Osteoblast (primary cell): ENCODE data around the gene PSMA5. TPM values are rescaled to one million over a fixed set of nuclear protein-coding genes. Genes with fewer than 3 reads are reported as not detected.

Source experiments
- DNase-seq: peaks from one replicate; pipeline ENCODE4 v3.0.0; 2011; ENCODE audit warnings: low spot score, mixed read lengths; ENCODE audit not compliant: insufficient read length; ENCODE audit errors: missing footprints
- H2AFZ ChIP-seq: 2 replicates; pipeline ENCODE4 v1.6.0; 2011; ENCODE audit warnings: mild to moderate bottlenecking, low read length
- H3K27ac ChIP-seq: 2 replicates; pipeline ENCODE4 v1.5.1; 2011; ENCODE audit warnings: mild to moderate bottlenecking, low read depth, low read length, moderate library complexity
- H3K27me3 ChIP-seq: 2 replicates; pipeline ENCODE4 v1.6.0; 2012; ENCODE audit warnings: mild to moderate bottlenecking, control low read depth, inconsistent platforms, low read length, moderate library complexity; ENCODE audit not compliant: insufficient read depth
- H3K36me3 ChIP-seq: 2 replicates; pipeline ENCODE4 v1.5.1; 2011; ENCODE audit warnings: mild to moderate bottlenecking, low read length, control low read depth, moderate library complexity; ENCODE audit not compliant: insufficient read depth
- H3K4me1 ChIP-seq: 2 replicates; pipeline ENCODE4 v1.5.1; 2011; ENCODE audit warnings: mild to moderate bottlenecking, low read length, control low read depth, moderate library complexity; ENCODE audit not compliant: insufficient read depth
- H3K4me2 ChIP-seq: 2 replicates; pipeline ENCODE4 v1.6.0; 2011; ENCODE audit warnings: mild to moderate bottlenecking, low read length; ENCODE audit not compliant: insufficient read depth
- H3K4me3 ChIP-seq: fragments of 200-600 bp; sonication (generic); 3 replicates; pipeline ENCODE4 v1.5.1; 2012; ENCODE audit warnings: mild to moderate bottlenecking, low read length, inconsistent platforms; ENCODE audit not compliant: insufficient read depth
- H3K79me2 ChIP-seq: 2 replicates; pipeline ENCODE4 v1.6.0; 2012; ENCODE audit warnings: mild to moderate bottlenecking, low read length, control low read depth, inconsistent platforms; ENCODE audit not compliant: insufficient read depth
- H3K9me3 ChIP-seq: 2 replicates; pipeline ENCODE4 v1.5.1; 2011; ENCODE audit warnings: low read depth, low read length, control low read depth
- H4K20me1 ChIP-seq: 2 replicates; pipeline ENCODE4 v1.6.0; 2012; ENCODE audit warnings: mild to moderate bottlenecking, low read length, control low read depth; ENCODE audit not compliant: insufficient read depth
- total RNA-seq: library from RNA; depleted of rRNA; stranded (reverse); fragments of >200 nt; gene quantifications from 2 replicates; pipeline ENCODE4 v1.2.3, GENCODE V29; 2012
- TF ChIP-seq, protein P1 (sequence below): IDR thresholded peaks from 2 replicates; pipeline ENCODE4 v1.5.1; 2011; ENCODE audit warnings: mild to moderate bottlenecking, low read depth, low read length, moderate library complexity; ENCODE audit errors: extremely low read depth

The PSMA5 gene
- total RNA-seq, 1 donor, result 45.6 TPM

DNA sequence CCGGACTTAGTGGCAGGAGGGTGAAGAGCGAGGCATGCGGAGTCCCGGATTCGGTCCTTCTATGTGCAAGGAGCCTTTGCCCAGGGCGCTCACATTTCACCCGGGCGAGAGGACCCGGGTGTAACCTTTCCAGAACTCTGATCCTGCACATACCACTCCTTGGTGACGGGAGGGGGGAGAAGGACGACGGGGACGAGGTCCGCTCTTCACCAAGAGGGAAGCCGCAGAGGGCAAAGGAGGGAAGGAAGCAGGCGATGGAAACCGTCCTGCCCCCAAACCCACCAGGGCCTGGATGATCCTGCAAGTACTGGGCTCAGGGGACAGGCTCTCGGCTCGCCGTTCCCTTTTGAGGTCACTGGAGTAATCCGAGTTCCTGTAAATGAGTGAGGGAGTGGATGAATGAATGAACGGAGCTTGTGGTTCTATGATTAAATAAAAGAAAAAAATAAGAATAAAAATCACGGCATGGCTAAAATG is 41.1 kb upstream of the PSMA5 start:
- Histone ChIP-seq H3K4me2 (no peak overlapping the region), H3K27me3 (peaks cover 87% of the 10 kb centered on the region)

DNA sequence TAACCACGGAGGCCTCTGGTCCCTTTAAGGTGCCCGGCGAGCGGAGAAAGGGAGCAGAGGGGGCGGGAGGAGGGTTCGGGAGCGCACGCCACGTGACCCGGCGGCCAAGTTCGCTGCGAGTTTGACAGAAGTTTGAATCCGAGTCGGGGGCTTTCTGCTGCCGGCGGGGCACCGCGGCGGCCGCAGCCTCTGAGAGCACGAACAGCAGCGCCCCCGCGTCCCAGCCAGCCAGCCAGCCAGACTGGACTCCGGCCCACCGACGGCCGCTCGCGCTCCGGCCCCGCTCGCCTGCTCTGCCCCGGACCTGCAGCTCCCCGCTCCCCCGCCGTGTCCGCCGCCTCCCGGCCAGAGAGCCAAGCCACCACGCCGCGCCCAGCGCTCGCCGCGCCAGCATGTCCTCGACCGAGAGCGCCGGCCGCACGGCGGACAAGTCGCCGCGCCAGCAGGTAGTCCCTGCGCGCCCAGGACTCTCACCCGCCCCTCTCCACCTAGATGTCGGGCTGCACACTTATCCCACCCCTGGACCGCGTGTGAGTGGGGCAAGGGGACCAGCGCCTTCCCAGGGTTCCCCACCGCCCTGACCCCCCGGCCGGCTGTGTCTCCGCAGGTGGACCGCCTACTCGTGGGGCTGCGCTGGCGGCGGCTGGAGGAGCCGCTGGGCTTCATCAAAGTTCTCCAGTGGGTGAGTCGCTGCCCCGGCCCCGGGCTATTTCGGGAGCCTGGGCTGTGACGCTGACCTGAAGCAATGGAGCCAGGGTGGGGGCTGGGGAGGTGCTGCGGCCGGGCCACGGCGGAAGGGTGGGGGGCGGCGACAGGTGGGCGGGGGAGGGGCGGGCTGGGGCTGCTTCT is 40.4 kb upstream of the PSMA5 start, which contains the start of gene SYPL2:
TSS of gene SYPL2 (plus strand) at position 95 of the 849 bp plus-strand sequence. CDS start at position 393, 298 bp downstream.
- Histone ChIP-seq H3K27ac (no peak within 1 kb of the TSS), H4K20me1 (no peaks in the 10 kb centered on the region), H3K27me3 (peaks cover 93% of the 10 kb centered on the region), H3K4me2 (peak within 1 kb of the TSS; percentile 81), H3K4me1 (peaks cover 3% of the 10 kb centered on the region), H3K79me2 (no peaks in the 10 kb centered on the region), H3K4me3 (peak within 1 kb of the TSS; percentile 69), H3K9me3 (no peaks in the 10 kb centered on the region), H2AFZ (peak within 1 kb of the TSS; percentile 76), H3K36me3 (no peaks in the 10 kb centered on the region)
- TF ChIP-seq, protein P1, sequence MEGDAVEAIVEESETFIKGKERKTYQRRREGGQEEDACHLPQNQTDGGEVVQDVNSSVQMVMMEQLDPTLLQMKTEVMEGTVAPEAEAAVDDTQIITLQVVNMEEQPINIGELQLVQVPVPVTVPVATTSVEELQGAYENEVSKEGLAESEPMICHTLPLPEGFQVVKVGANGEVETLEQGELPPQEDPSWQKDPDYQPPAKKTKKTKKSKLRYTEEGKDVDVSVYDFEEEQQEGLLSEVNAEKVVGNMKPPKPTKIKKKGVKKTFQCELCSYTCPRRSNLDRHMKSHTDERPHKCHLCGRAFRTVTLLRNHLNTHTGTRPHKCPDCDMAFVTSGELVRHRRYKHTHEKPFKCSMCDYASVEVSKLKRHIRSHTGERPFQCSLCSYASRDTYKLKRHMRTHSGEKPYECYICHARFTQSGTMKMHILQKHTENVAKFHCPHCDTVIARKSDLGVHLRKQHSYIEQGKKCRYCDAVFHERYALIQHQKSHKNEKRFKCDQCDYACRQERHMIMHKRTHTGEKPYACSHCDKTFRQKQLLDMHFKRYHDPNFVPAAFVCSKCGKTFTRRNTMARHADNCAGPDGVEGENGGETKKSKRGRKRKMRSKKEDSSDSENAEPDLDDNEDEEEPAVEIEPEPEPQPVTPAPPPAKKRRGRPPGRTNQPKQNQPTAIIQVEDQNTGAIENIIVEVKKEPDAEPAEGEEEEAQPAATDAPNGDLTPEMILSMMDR, result no peak
- peak; percentile 87 for DNase-seq

More for the DNA sequence above, 41.1 kb upstream of the PSMA5 start:
- Histone ChIP-seq H3K79me2 (no peaks in the 10 kb centered on the region), H3K27ac (no peak overlapping the region), H2AFZ (no peak overlapping the region), H3K9me3 (no peaks in the 10 kb centered on the region), H3K4me1 (peaks cover 3% of the 10 kb centered on the region), H3K36me3 (no peaks in the 10 kb centered on the region), H3K4me3 (peak overlapping the region; percentile 23), H4K20me1 (no peaks in the 10 kb centered on the region)
- TF ChIP-seq, protein P1, result no peak
- DNase-seq, result peak; percentile 76

- Histone ChIP-seq H3K27ac (no peak overlapping the region), H3K4me1 (peaks cover 3% of the 10 kb centered on the region), H3K27me3 (peaks cover 90% of the 10 kb centered on the region), H3K79me2 (no peaks in the 10 kb centered on the region), H4K20me1 (no peaks in the 10 kb centered on the region), H3K4me2 (peak overlapping the region; percentile 81), H3K36me3 (no peaks in the 10 kb centered on the region), H3K9me3 (no peaks in the 10 kb centered on the region), H3K4me3 (peak overlapping the region; percentile 69), H2AFZ (peak overlapping the region; percentile 76)
- peak; percentile 56 for DNase-seq
- TF ChIP-seq, protein P1, result no peak
Observed at GRCh38 chr1:109466125-109466451, 39.8 kb upstream of the PSMA5 start.

GRCh38 chr1:109457819-109458218 is 31.6 kb upstream of the PSMA5 start:
- DNase-seq, result no peak
- Histone ChIP-seq H3K27me3 (peaks cover 26% of the 10 kb centered on the region), H3K9me3 (peaks cover 2% of the 10 kb centered on the region), H3K36me3 (no peaks in the 10 kb centered on the region), H2AFZ (no peak overlapping the region), H3K4me1 (no peaks in the 10 kb centered on the region), H3K27ac (no peak overlapping the region), H3K79me2 (no peaks in the 10 kb centered on the region), H3K4me2 (no peak overlapping the region), H3K4me3 (no peak overlapping the region), H4K20me1 (no peaks in the 10 kb centered on the region)
- TF ChIP-seq, protein P1, result no peak
